ENCODE measurements around the gene PLD5.
"Not testable (repeated sequence)": the region's sequence is repeated elsewhere in the genome, so short reads cannot be mapped to it uniquely, and the experiment has no call there.

- TF ChIP-seq CTCF (conservative IDR thresholded peaks at IDR 0.05 in 1 of 2, IDR thresholded peaks at IDR 0.05 in 1 of 2; ENCODE audit: extremely low read depth in 1 of 2, insufficient read depth in 1 of 2, low read depth in 1 of 2, low read length in 2 of 2); EZH2 (IDR thresholded peaks at IDR 0.05; ENCODE audit: borderline replicate concordance, low read length): not testable (repeated sequence)
Observed at GRCh38 chr1:242293781-242294180, 230.7 kb downstream of the PLD5 start.
